Caco-2 (cell line): ENCODE measurements around the gene ARFGEF2. TPM values are rescaled to one million over a fixed set of nuclear protein-coding genes. Genes with fewer than 3 reads are reported as not detected.

Experiments used
- Bru-seq: library from RNA; stranded (reverse); fragments of 400-500 nt; gene quantifications from one replicate; lab custom pipeline; 2021; lab: Mats Ljungman, UMichigan
- BruChase-seq, 2 experiments: library from RNA; stranded (reverse); fragments of 400-500 nt; gene quantifications; one replicate each; lab custom pipeline; 2021; lab: Mats Ljungman, UMichigan
- BruUV-seq: library from RNA; stranded (reverse); fragments of 400-500 nt; replicated peaks from 2 replicates; lab custom pipeline; 2021; lab: Mats Ljungman, UMichigan
- CTCF ChIA-PET: fragments of 300-600 bp; sonication (Branson Sonifier 250); formaldehyde crosslinking; loops from one replicate; lab custom pipeline; 2022; ENCODE audit warnings: antibody characterized with exemption; lab: Charles Lee
- POLR2A ChIA-PET: fragments of 300-600 bp; sonication (Branson Sonifier 250); formaldehyde crosslinking; loops from one replicate; lab custom pipeline; 2022; ENCODE audit warnings: antibody characterized with exemption; lab: Charles Lee
- DNase-seq, 2 experiments: peaks; one replicate each; pipeline versions ENCODE4 v3.0.0 to v3.0.0-alpha.2; 2020 to 2022
- H3K27me3 ChIP-seq: replicated peaks from 2 replicates; pipeline ENCODE4 v1.6.0; 2011; ENCODE audit warnings: low read length; ENCODE audit not compliant: control insufficient read depth, insufficient read depth
- H3K36me3 ChIP-seq: 2 replicates; pipeline ENCODE4 v1.5.1; 2011; ENCODE audit warnings: low read length; ENCODE audit not compliant: control insufficient read depth, insufficient read depth
- H3K4me1 ChIP-seq: fragments of 250-450 bp; sonication (Bioruptor Pico); 2 replicates; pipeline ENCODE4 v1.5.1; 2020; ENCODE audit warnings: mild to moderate bottlenecking
- H3K4me3 ChIP-seq: 2 replicates; pipeline ENCODE4 v1.5.1; 2011; ENCODE audit warnings: low read depth, mild to moderate bottlenecking, control low read depth, low read length
- H3K9me3 ChIP-seq: fragments of 250-450 bp; sonication (Bioruptor Pico); 2 replicates; pipeline ENCODE4 v1.5.1; 2020; ENCODE audit warnings: mild to moderate bottlenecking, moderate library complexity
- H3K27ac Mint-ChIP-seq: one replicate; pipeline ENCODE4 v1.8.0; 2022; ENCODE audit warnings: mixed read lengths; ENCODE audit not compliant: unreplicated experiment
- H3K27me3 Mint-ChIP-seq: one replicate; pipeline ENCODE4 v1.8.0; 2022; ENCODE audit warnings: mixed read lengths; ENCODE audit not compliant: insufficient read depth, unreplicated experiment
- H3K36me3 Mint-ChIP-seq: one replicate; pipeline ENCODE4 v1.8.0; 2022; ENCODE audit warnings: mild to moderate bottlenecking, mixed read lengths; ENCODE audit not compliant: insufficient read depth, unreplicated experiment
- H3K4me1 Mint-ChIP-seq: one replicate; pipeline ENCODE4 v1.8.0; 2022; ENCODE audit warnings: low read depth, mixed read lengths; ENCODE audit not compliant: unreplicated experiment
- H3K4me3 Mint-ChIP-seq: one replicate; pipeline ENCODE4 v1.8.0; 2022; ENCODE audit warnings: mild to moderate bottlenecking, moderate library complexity, mixed read lengths; ENCODE audit not compliant: unreplicated experiment
- H3K9me3 Mint-ChIP-seq: one replicate; pipeline ENCODE4 v1.8.0; 2022; ENCODE audit warnings: mixed read lengths; ENCODE audit not compliant: unreplicated experiment
- CTCF ChIP-seq, 2 experiments: fragments of 200-600 bp in 1 of 2; IDR thresholded peaks; 1 replicate in 1 of 2; 2 replicates in 1 of 2; pipeline versions ENCODE4 v1.5.1 to v1.8.0; 2011 to 2022; ENCODE audit warnings: antibody characterized with exemption in 1 of 2, control low read depth in 1 of 2, inconsistent platforms in 1 of 2, low read depth in 1 of 2, low read length in 1 of 2, mild to moderate bottlenecking in 1 of 2, moderate library complexity in 1 of 2; ENCODE audit not compliant: insufficient read depth in 1 of 2, severe bottlenecking in 1 of 2, unreplicated experiment in 1 of 2
- intact Hi-C: fragments of 100-400 bp; cut with micrococcal nuclease; formaldehyde crosslinking; loops from one replicate; pipeline ENCODE4 v1.10.0; 2022; ENCODE audit not compliant: unreplicated experiment
- long read RNA-seq: library from polyadenylated mRNA; stranded (forward); transcript quantifications from one replicate; pipeline ENCODE4 v2.0.0, GENCODE V29; 2022
- total RNA-seq: library from RNA; stranded (reverse); gene quantifications from 2 replicates; pipeline ENCODE4 v1.2.3, GENCODE V29; 2022

Gene ARFGEF2
- total RNA-seq (78.8 and 83.2 TPM in 2 replicates), Bru-seq, nascent RNA (percentile 95 among the genes with signal in this experiment), BruChase-seq, experiment 1, labeled RNA remaining after a 2-hour chase (percentile 94 among the genes with signal in this experiment), BruChase-seq, experiment 2, labeled RNA remaining after a 6-hour chase (percentile 96 among the genes with signal in this experiment)
- long read RNA-seq, full-length matches to known transcripts: 10 of 72 reads
- long read RNA-seq, partial matches to known transcripts: 17 of 72 reads
- long read RNA-seq, other reads (novel, unspliced or antisense): 45 of 72 reads

GRCh38 chr20:48921168-48921882, at the start of gene ARFGEF2:
Gene ARFGEF2, plus strand, starts transcription at chr20:48921711. Its CDS starts 179 bp downstream, at chr20:48921890.
- DNase-seq: peak; percentile 97 to 100
- peaks cover 30% of the 10 kb centered on the region for H3K4me1 Mint-ChIP-seq
- no TSS peak for BruUV-seq
- peak within 1 kb of the TSS; percentile 84 for H3K4me3 Mint-ChIP-seq
- intact Hi-C loops: no loop called here
- peaks cover 32% of the 10 kb centered on the region for H3K4me1 ChIP-seq
- no peaks in the 10 kb centered on the region for H3K9me3 ChIP-seq
- no peaks in the 10 kb centered on the region for H3K27me3 Mint-ChIP-seq
- no peaks in the 10 kb centered on the region for H3K9me3 Mint-ChIP-seq
- CTCF ChIA-PET: interaction anchor here (1.8 kb wide), 1 partner anchor 264 kb away, joined by 11 read pairs; no protein-coding TSS in a partner anchor
- H3K36me3 Mint-ChIP-seq: peaks cover 9% of the 10 kb centered on the region
- TF ChIP-seq CTCF (IDR thresholded peaks at IDR 0.05; ENCODE audit: insufficient read depth in 1 of 2, low read depth in 1 of 2, low read length in 1 of 2, severe bottlenecking in 1 of 2, unreplicated experiment in 1 of 2): peak; percentile 17 to 28
- peak within 1 kb of the TSS; percentile 86 for H3K4me3 ChIP-seq
- POLR2A ChIA-PET: interaction anchor here (0.5 to 1.6 kb wide), 2 partner anchors 124 to 125 kb away, joined by 4 to 6 read pairs; partner anchors contain the start of gene CSE1L
- H3K36me3 ChIP-seq: no peaks in the 10 kb centered on the region
- H3K27ac Mint-ChIP-seq: peak within 1 kb of the TSS; percentile 99
- H3K27me3 ChIP-seq: no peaks in the 10 kb centered on the region

- no peak for DNase-seq
- no TSS peak for BruUV-seq
- H3K4me3 Mint-ChIP-seq: no peak overlapping the region
- Histone ChIP-seq H3K4me3 (no peak overlapping the region), H3K27me3 (no peaks in the 10 kb centered on the region), H3K4me1 (0 out of 2 replicates have a peak, but pooled peaks cover 8% of the 10 kb centered on the region), H3K9me3 (no peaks in the 10 kb centered on the region), H3K36me3 (no peaks in the 10 kb centered on the region)
- no peak overlapping the region for H3K27ac Mint-ChIP-seq
- intact Hi-C loops: no loop called here
- POLR2A ChIA-PET: no interaction called here
- peaks cover 12% of the 10 kb centered on the region for H3K4me1 Mint-ChIP-seq
- no peaks in the 10 kb centered on the region for H3K36me3 Mint-ChIP-seq
- H3K27me3 Mint-ChIP-seq: no peaks in the 10 kb centered on the region
- TF ChIP-seq CTCF (IDR thresholded peaks at IDR 0.05; ENCODE audit: insufficient read depth in 1 of 2, low read depth in 1 of 2, low read length in 1 of 2, severe bottlenecking in 1 of 2, unreplicated experiment in 1 of 2): no peak
- H3K9me3 Mint-ChIP-seq: no peaks in the 10 kb centered on the region
- CTCF ChIA-PET: interaction anchor here (2.9 kb wide), 1 partner anchor 218 kb away, joined by 11 read pairs; no protein-coding TSS in a partner anchor
Observed at GRCh38 chr20:48875233-48875913, 46.1 kb upstream of the ARFGEF2 start.

- peak in 1 of 2 experiments; percentile 29 for DNase-seq
- Histone ChIP-seq H3K27me3 (no peaks in the 10 kb centered on the region), H3K4me3 (no peak overlapping the region), H3K36me3 (no peaks in the 10 kb centered on the region), H3K9me3 (no peaks in the 10 kb centered on the region), H3K4me1 (0 out of 2 replicates have a peak, but pooled peaks cover 8% of the 10 kb centered on the region)
- ChIA-PET POLR2A (no interaction called here), CTCF (interaction anchor here (2.9 kb wide), 1 partner anchor 218 kb away, joined by 11 read pairs; no protein-coding TSS in a partner anchor)
- Mint-ChIP-seq H3K27me3 (no peaks in the 10 kb centered on the region), H3K4me3 (no peak overlapping the region), H3K36me3 (no peaks in the 10 kb centered on the region), H3K4me1 (peaks cover 12% of the 10 kb centered on the region), H3K27ac (no peak overlapping the region), H3K9me3 (no peaks in the 10 kb centered on the region)
- TF ChIP-seq CTCF (IDR thresholded peaks at IDR 0.05; ENCODE audit: insufficient read depth in 1 of 2, low read depth in 1 of 2, low read length in 1 of 2, severe bottlenecking in 1 of 2, unreplicated experiment in 1 of 2): no peak
- intact Hi-C loops: no loop called here
- BruUV-seq: no TSS peak
Observed at GRCh38 chr20:48875914-48876240, 45.6 kb upstream of the ARFGEF2 start.
